ENCODE data around the gene TACC2.
"Not testable (repeated sequence)": the region's sequence is repeated elsewhere in the genome, so short reads cannot be mapped to it uniquely, and the experiment has no call there.

TACC2 gene

GRCh38 chr10:122010405-122011050, 21.6 kb downstream of the TACC2 start:
- no peak overlapping the region for H3K27ac ChIP-seq
- H3K9ac ChIP-seq, result no peak overlapping the region
- H3K9me3 ChIP-seq, result no peaks in the 10 kb centered on the region; the same call in 1 of the 2 replicates
- TF ChIP-seq Cebpa-rat (IDR thresholded peaks at IDR 0.05), result no peak
- no peak overlapping the region for H3K4me3 ChIP-seq
- H3K27me3 ChIP-seq, result no peaks in the 10 kb centered on the region
- H4K20me1 ChIP-seq, result no peaks in the 10 kb centered on the region
- no peaks in the 10 kb centered on the region for H3K36me3 ChIP-seq
- H3K4me1 ChIP-seq, result peaks cover 14% of the 10 kb centered on the region
- H3K4me2 ChIP-seq, result peak overlapping the region; percentile 52

- TF ChIP-seq Cebpa-rat (IDR thresholded peaks at IDR 0.05), result no peak
- H3K4me2 ChIP-seq, result no peak overlapping the region
- no peak overlapping the region for H3K4me3 ChIP-seq
Measured at GRCh38 chr10:122012731-122013130, 23.8 kb downstream of the TACC2 start.

GRCh38 chr10:122013311-122013780, 24.4 kb downstream of the TACC2 start:
- Histone ChIP-seq H4K20me1 (no peaks in the 10 kb centered on the region), H3K4me3 (no peak overlapping the region), H3K4me2 (no peak overlapping the region), H3K9ac (no peak overlapping the region), H3K27me3 (no peaks in the 10 kb centered on the region), H3K9me3 (no peaks in the 10 kb centered on the region; the same call in 1 of the 2 replicates), H3K36me3 (no peaks in the 10 kb centered on the region), H3K4me1 (peaks cover 14% of the 10 kb centered on the region), H3K27ac (no peak overlapping the region)
- no peak for TF ChIP-seq Cebpa-rat (IDR thresholded peaks at IDR 0.05)

More at GRCh38 chr10:122012731-122013130, 23.8 kb downstream of the TACC2 start:
- Histone ChIP-seq H3K9ac (no peak overlapping the region), H4K20me1 (no peaks in the 10 kb centered on the region), H3K36me3 (no peaks in the 10 kb centered on the region), H3K27ac (no peak overlapping the region), H3K4me1 (peaks cover 14% of the 10 kb centered on the region), H3K27me3 (no peaks in the 10 kb centered on the region), H3K9me3 (no peaks in the 10 kb centered on the region; the same call in 1 of the 2 replicates)

- no peaks in the 10 kb centered on the region; the same call in 1 of the 2 replicates for H3K9me3 ChIP-seq
- no peaks in the 10 kb centered on the region for H3K36me3 ChIP-seq
- no peak overlapping the region for H3K27ac ChIP-seq
- no peak overlapping the region for H3K4me2 ChIP-seq
- H3K4me3 ChIP-seq, result no peak overlapping the region
- no peaks in the 10 kb centered on the region for H4K20me1 ChIP-seq
- peaks cover 14% of the 10 kb centered on the region for H3K4me1 ChIP-seq
- no peak overlapping the region for H3K9ac ChIP-seq
- no peaks in the 10 kb centered on the region for H3K27me3 ChIP-seq
- TF ChIP-seq Cebpa-rat (IDR thresholded peaks at IDR 0.05), result no peak
Measured at GRCh38 chr10:122014652-122015248, 25.8 kb downstream of the TACC2 start.

GRCh38 chr10:122017926-122018325, 29.0 kb downstream of the TACC2 start:
- H3K27ac ChIP-seq, H3K4me3 ChIP-seq, H4K20me1 ChIP-seq: not testable (repeated sequence)

DNA sequence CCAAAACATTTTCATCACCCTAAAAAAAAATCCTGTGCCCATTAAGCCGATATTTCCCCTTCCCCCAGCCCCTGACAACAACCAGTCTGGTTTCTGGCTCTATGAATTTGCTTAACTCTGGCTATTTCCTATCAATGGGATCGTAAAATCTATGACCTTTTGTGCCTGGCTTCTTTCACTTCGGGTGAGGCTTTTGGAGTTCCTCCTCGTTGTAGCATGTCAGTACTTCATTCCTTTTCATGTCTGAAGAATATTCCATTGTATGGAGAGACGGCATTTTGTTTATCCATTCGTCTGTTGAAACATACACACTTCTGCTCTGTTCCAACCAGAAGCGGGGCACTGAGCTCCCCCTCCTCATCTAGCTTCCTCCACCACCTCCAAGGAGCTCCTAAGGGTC, 29.5 kb downstream of the TACC2 start:
- Histone ChIP-seq H3K27me3 (no peaks in the 10 kb centered on the region), H3K4me1 (no peaks in the 10 kb centered on the region), H3K36me3 (no peaks in the 10 kb centered on the region), H3K9me3 (no peaks in the 10 kb centered on the region), H3K27ac (no peak overlapping the region), H4K20me1 (no peaks in the 10 kb centered on the region), H3K4me3 (no peak overlapping the region), H3K4me2 (no peak overlapping the region), H3K9ac (no peak overlapping the region)
- TF ChIP-seq Cebpa-rat (IDR thresholded peaks at IDR 0.05), result no peak

More at GRCh38 chr10:122017926-122018325, 29.0 kb downstream of the TACC2 start:
- not testable (repeated sequence) for H3K4me2 ChIP-seq, H3K9ac ChIP-seq, H3K4me1 ChIP-seq, H3K36me3 ChIP-seq, H3K9me3 ChIP-seq, H3K27me3 ChIP-seq

- Histone ChIP-seq H3K4me3 (no peak overlapping the region), H3K9me3 (no peaks in the 10 kb centered on the region), H3K36me3 (no peaks in the 10 kb centered on the region), H3K4me2 (no peak overlapping the region), H3K4me1 (no peaks in the 10 kb centered on the region), H3K27me3 (no peaks in the 10 kb centered on the region), H4K20me1 (no peaks in the 10 kb centered on the region), H3K9ac (no peak overlapping the region), H3K27ac (no peak overlapping the region)
- TF ChIP-seq Cebpa-rat (IDR thresholded peaks at IDR 0.05), result no peak
Measured at GRCh38 chr10:122018951-122019413, 30.0 kb downstream of the TACC2 start.

DNA sequence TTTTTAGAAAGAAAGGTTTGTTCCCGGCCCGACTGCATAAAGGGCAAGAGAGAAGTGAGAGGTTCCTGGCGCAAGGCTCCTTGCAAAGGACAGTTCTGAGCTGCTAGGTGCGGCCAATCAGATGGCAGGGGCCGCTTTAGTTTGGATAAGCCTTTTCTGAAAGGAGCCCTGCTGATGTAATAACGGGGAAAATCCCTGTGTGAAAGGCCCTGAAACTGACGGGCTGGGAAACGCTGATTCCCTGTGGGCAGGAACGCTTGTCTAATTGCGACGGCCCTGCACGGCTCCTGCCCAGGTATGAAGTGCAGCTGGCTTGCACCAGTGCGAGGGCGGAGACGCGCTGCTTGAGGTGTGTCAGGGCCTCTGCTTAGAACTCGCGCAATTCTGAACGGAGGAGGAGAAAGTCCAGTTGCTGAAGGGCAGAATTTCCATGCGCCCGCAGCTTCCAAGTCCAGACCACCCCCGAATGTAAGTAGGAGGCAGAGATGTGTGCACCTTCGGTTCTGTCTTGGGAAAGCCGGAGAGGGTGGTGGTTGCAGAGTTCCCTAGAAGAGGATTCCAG, 30.5 kb downstream of the TACC2 start:
- H3K9me3 ChIP-seq, result no peaks in the 10 kb centered on the region

GRCh38 chr10:122020226-122020625, 31.3 kb downstream of the TACC2 start:
- H3K36me3 ChIP-seq, result no peaks in the 10 kb centered on the region
- no peaks in the 10 kb centered on the region for H4K20me1 ChIP-seq
- TF ChIP-seq Cebpa-rat (IDR thresholded peaks at IDR 0.05), result no peak
- no peaks in the 10 kb centered on the region for H3K9me3 ChIP-seq
- H3K27ac ChIP-seq, result no peak overlapping the region
- no peak overlapping the region for H3K9ac ChIP-seq
- H3K27me3 ChIP-seq, result no peaks in the 10 kb centered on the region
- H3K4me1 ChIP-seq, result no peaks in the 10 kb centered on the region
- H3K4me2 ChIP-seq, result no peak overlapping the region
- H3K4me3 ChIP-seq, result no peak overlapping the region

More for the DNA sequence above, 30.5 kb downstream of the TACC2 start:
- Histone ChIP-seq H3K27me3 (no peaks in the 10 kb centered on the region), H4K20me1 (no peaks in the 10 kb centered on the region), H3K4me3 (no peak overlapping the region), H3K27ac (no peak overlapping the region), H3K36me3 (no peaks in the 10 kb centered on the region), H3K4me2 (no peak overlapping the region), H3K4me1 (no peaks in the 10 kb centered on the region), H3K9ac (no peak overlapping the region)
- TF ChIP-seq Cebpa-rat (IDR thresholded peaks at IDR 0.05), result no peak

DNA sequence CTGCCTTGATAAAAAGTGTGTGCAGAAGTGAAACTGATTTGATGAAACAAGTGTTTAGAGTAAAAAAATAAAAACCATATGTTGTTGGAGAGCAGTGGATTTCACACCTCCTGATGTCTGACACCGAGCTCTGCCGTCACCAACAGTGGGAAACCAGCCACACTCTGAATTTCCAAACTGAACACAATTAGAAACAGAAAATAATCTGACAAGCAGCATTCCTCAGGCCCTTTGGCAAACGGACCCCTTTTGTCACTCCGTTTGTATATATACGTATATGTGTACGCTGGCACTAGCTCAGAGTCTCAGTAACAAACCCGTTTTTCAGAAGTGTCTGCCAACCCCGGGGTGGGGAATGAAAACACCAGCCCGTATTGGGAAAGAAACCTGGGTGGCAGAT, 32.4 kb downstream of the TACC2 start:
- H3K4me1 ChIP-seq, result no peaks in the 10 kb centered on the region
- no peak overlapping the region for H3K4me3 ChIP-seq
- H4K20me1 ChIP-seq, result no peaks in the 10 kb centered on the region
- no peak overlapping the region for H3K9ac ChIP-seq
- no peak overlapping the region for H3K4me2 ChIP-seq
- no peak for TF ChIP-seq Cebpa-rat (IDR thresholded peaks at IDR 0.05)
- H3K36me3 ChIP-seq, result no peaks in the 10 kb centered on the region
- no peaks in the 10 kb centered on the region for H3K27me3 ChIP-seq
- no peak overlapping the region for H3K27ac ChIP-seq
- H3K9me3 ChIP-seq, result no peaks in the 10 kb centered on the region

All from BLaER1 (cell line).